H9 (cell line): Measurements from ENCODE around the gene EHBP1L1. TPM values are rescaled to one million over a fixed set of nuclear protein-coding genes. Genes with fewer than 3 reads are reported as not detected.

Source experiments
- DNase-seq: peaks from one replicate; pipeline ENCODE4 v3.0.0-alpha.2; 2017
- H2AFZ ChIP-seq: one replicate; pipeline ENCODE4 v1.6.1; 2013; ENCODE audit warnings: mild to moderate bottlenecking, low read length, control low read depth, moderate library complexity
- H2AK5ac ChIP-seq: 2 replicates; pipeline ENCODE4 v1.6.1; 2013; ENCODE audit warnings: low read length, control low read depth, mixed read lengths; ENCODE audit not compliant: insufficient read length
- H2BK120ac ChIP-seq: one replicate; pipeline ENCODE4 v1.6.1; 2013; ENCODE audit warnings: low read depth, mild to moderate bottlenecking, low read length, control low read depth, inconsistent platforms; ENCODE audit not compliant: poor library complexity, severe bottlenecking
- H2BK12ac ChIP-seq: 2 replicates; pipeline ENCODE4 v1.6.1; 2013; ENCODE audit warnings: low read length, control low read depth, mixed read lengths, low read depth; ENCODE audit not compliant: insufficient read length
- H2BK15ac ChIP-seq: 2 replicates; pipeline ENCODE4 v1.6.1; 2013; ENCODE audit warnings: low read depth, low read length, control low read depth
- H2BK20ac ChIP-seq: one replicate; pipeline ENCODE4 v1.6.1; 2013; ENCODE audit warnings: low read depth, mild to moderate bottlenecking, low read length, control low read depth, inconsistent platforms; ENCODE audit not compliant: poor library complexity, severe bottlenecking
- H2BK5ac ChIP-seq: 2 replicates; pipeline ENCODE4 v1.6.1; 2013; ENCODE audit warnings: low read length, control low read depth, mixed read lengths; ENCODE audit not compliant: insufficient read length
- H3K14ac ChIP-seq: 2 replicates; pipeline ENCODE4 v1.6.1; 2013; ENCODE audit warnings: low read length, control low read depth; ENCODE audit not compliant: insufficient read depth
- H3K18ac ChIP-seq: 2 replicates; pipeline ENCODE4 v1.6.1; 2013; ENCODE audit warnings: low read depth, mild to moderate bottlenecking, mixed read lengths, low read length, control low read depth; ENCODE audit not compliant: insufficient read length
- H3K23ac ChIP-seq: 2 replicates; pipeline ENCODE4 v1.6.1; 2013; ENCODE audit warnings: low read length, control low read depth, mixed read lengths, low read depth; ENCODE audit not compliant: insufficient read length
- H3K23me2 ChIP-seq: 2 replicates; pipeline ENCODE4 v1.6.1; 2013; ENCODE audit warnings: low read depth, mild to moderate bottlenecking, mixed read lengths, low read length, control low read depth; ENCODE audit not compliant: insufficient read length, poor library complexity, severe bottlenecking
- H3K27ac ChIP-seq: 2 replicates; pipeline ENCODE4 v1.5.1; 2013; ENCODE audit warnings: low read length, control low read depth, mixed read lengths, low read depth; ENCODE audit not compliant: insufficient read length
- H3K27me3 ChIP-seq: 2 replicates; pipeline ENCODE4 v1.6.1; 2013; ENCODE audit warnings: low read length, control low read depth, inconsistent platforms; ENCODE audit not compliant: insufficient read depth
- H3K4ac ChIP-seq: 2 replicates; pipeline ENCODE4 v1.6.1; 2013; ENCODE audit warnings: low read depth, mild to moderate bottlenecking, control low read depth, inconsistent platforms, low read length, moderate library complexity
- H3K4me1 ChIP-seq: 2 replicates; pipeline ENCODE4 v1.6.1; 2013; ENCODE audit warnings: low read length, control low read depth, inconsistent platforms; ENCODE audit not compliant: insufficient read depth
- H3K4me2 ChIP-seq: 2 replicates; pipeline ENCODE4 v1.6.1; 2013; ENCODE audit warnings: low read length, control low read depth, mixed read lengths; ENCODE audit not compliant: insufficient read length, insufficient read depth
- H3K56ac ChIP-seq: 2 replicates; pipeline ENCODE4 v1.6.1; 2013; ENCODE audit warnings: low read depth, mild to moderate bottlenecking, mixed read lengths, low read length, control low read depth; ENCODE audit not compliant: insufficient read length
- H3K79me1 ChIP-seq: 2 replicates; pipeline ENCODE4 v1.6.1; 2013; ENCODE audit warnings: low read depth, mild to moderate bottlenecking, moderate library complexity, low read length, control low read depth, inconsistent platforms; ENCODE audit not compliant: insufficient read depth, poor library complexity, severe bottlenecking
- H3K79me2 ChIP-seq: 2 replicates; pipeline ENCODE4 v1.6.1; 2013; ENCODE audit warnings: low read length, control low read depth, inconsistent platforms; ENCODE audit not compliant: insufficient read depth
- H3K9ac ChIP-seq: 2 replicates; pipeline ENCODE4 v1.6.1; 2013; ENCODE audit warnings: low read length, control low read depth, mixed read lengths; ENCODE audit not compliant: insufficient read length; ENCODE audit errors: extremely low read depth
- H3K9me3 ChIP-seq: one replicate; pipeline ENCODE4 v1.6.1; 2013; ENCODE audit warnings: low read depth, low read length, inconsistent platforms; ENCODE audit not compliant: control insufficient read depth
- H3T11ph ChIP-seq: one replicate; pipeline ENCODE4 v1.6.1; 2013; ENCODE audit warnings: mild to moderate bottlenecking, low read length, control low read depth, inconsistent platforms
- H4K20me1 ChIP-seq: one replicate; pipeline ENCODE4 v1.6.1; 2013; ENCODE audit not compliant: control insufficient read depth, insufficient read length, insufficient read depth
- H4K5ac ChIP-seq: 2 replicates; pipeline ENCODE4 v1.6.1; 2013; ENCODE audit warnings: low read depth, mild to moderate bottlenecking, mixed read lengths, low read length, control low read depth; ENCODE audit not compliant: insufficient read length
- H4K8ac ChIP-seq: replicated peaks from 2 replicates; pipeline ENCODE4 v1.6.1; 2013; ENCODE audit warnings: low read length, control low read depth, mixed read lengths, low read depth; ENCODE audit not compliant: insufficient read length
- H4K91ac ChIP-seq: 2 replicates; pipeline ENCODE4 v1.6.1; 2013; ENCODE audit warnings: low read depth, mild to moderate bottlenecking, moderate library complexity, mixed read lengths, low read length, control low read depth; ENCODE audit not compliant: insufficient read length
- H3K27ac Mint-ChIP-seq, 3 experiments: 2 replicates in 2 of 3; 3 replicates in 1 of 3; pipeline ENCODE4 v1.8.0; 2020 to 2021; ENCODE audit warnings: mixed read lengths in 3 of 3, mild to moderate bottlenecking in 1 of 3, moderate library complexity in 1 of 3
- H3K27me3 Mint-ChIP-seq: 2 replicates; pipeline ENCODE4 v1.8.0; 2021; ENCODE audit warnings: low read depth, mild to moderate bottlenecking, moderate library complexity, mixed read lengths
- H3K36me3 Mint-ChIP-seq, 3 experiments: 2 replicates in 2 of 3; 3 replicates in 1 of 3; pipeline ENCODE4 v1.8.0; 2020 to 2021; ENCODE audit warnings: low read depth in 3 of 3, mixed read lengths in 3 of 3; ENCODE audit not compliant: insufficient read depth in 1 of 3
- H3K4me1 Mint-ChIP-seq, 2 experiments: 2 replicates each; pipeline ENCODE4 v1.8.0; 2020; ENCODE audit warnings: mixed read lengths in 2 of 2
- H3K4me3 Mint-ChIP-seq, 2 experiments: 2 replicates in 1 of 2; 3 replicates in 1 of 2; pipeline ENCODE4 v1.8.0; 2020 to 2021; ENCODE audit warnings: mild to moderate bottlenecking in 2 of 2, mixed read lengths in 2 of 2, moderate library complexity in 1 of 2
- H3K9me3 Mint-ChIP-seq, 2 experiments: 2 replicates in 1 of 2; 3 replicates in 1 of 2; pipeline ENCODE4 v1.8.0; 2020; ENCODE audit warnings: mild to moderate bottlenecking in 2 of 2, mixed read lengths in 2 of 2, moderate library complexity in 1 of 2
- CTCF ChIP-seq: fragments of 200-600 bp; sonication (generic); conservative IDR thresholded peaks from 3 replicates; pipeline ENCODE4 v1.8.0; 2021; ENCODE audit warnings: antibody characterized with exemption, mild to moderate bottlenecking
- WGBS: extraction: QIAGEN DNeasy Blood & Tissue Kit; methylation state at CpG from one replicate; pipeline ENCODE4 v1.1.7; 2013; ENCODE audit warnings: missing lambda C conversion rate, low lambda C conversion rate, mixed read lengths; ENCODE audit not compliant: insufficient read length; ENCODE audit errors: extremely low coverage; 5-methylcytosine and 5-hydroxymethylcytosine counted together
- total RNA-seq: library from RNA; stranded (reverse); gene quantifications from 2 replicates; pipeline ENCODE4 v1.2.1, GENCODE V29; 2021

EHBP1L1 gene
- total RNA-seq, 1 experiment from 2014 or later, result 13.8 TPM

GRCh38 chr11:65565624-65566453, 10.0 kb upstream of the EHBP1L1 start:
- no peak overlapping the region for H3K4me3 Mint-ChIP-seq

More at GRCh38 chr11:65565624-65566453, 10.0 kb upstream of the EHBP1L1 start:
- Histone ChIP-seq H3K79me2 (no peaks in the 10 kb centered on the region; the same call in 1 of the 2 replicates), H2BK5ac (no peak overlapping the region), H3K9me3 (no peaks in the 10 kb centered on the region), H2AK5ac (no peak overlapping the region), H2BK20ac (no peak overlapping the region), H3K56ac (no peak overlapping the region), H3T11ph (no peak overlapping the region), H3K23me2 (peaks cover 14% of the 10 kb centered on the region), H2BK120ac (no peak overlapping the region), H3K27ac (no peak overlapping the region), H2AFZ (no peak overlapping the region), H2BK15ac (no peak overlapping the region), H4K8ac (no peak overlapping the region), H3K27me3 (no peaks in the 10 kb centered on the region; the same call in 1 of the 2 replicates), H2BK12ac (no peak overlapping the region), H3K79me1 (peaks cover 2% of the 10 kb centered on the region), H3K4me2 (no peak overlapping the region), H3K9ac (no peak overlapping the region), H4K5ac (no peak overlapping the region), H3K4ac (no peak overlapping the region), H3K23ac (no peak overlapping the region), H3K4me1 (no peaks in the 10 kb centered on the region), H4K20me1 (no peaks in the 10 kb centered on the region), H3K18ac (no peak overlapping the region), H3K14ac (no peak overlapping the region), H4K91ac (no peak overlapping the region)
- peaks cover 17 to 27% of the 10 kb centered on the region in 2 experiments for H3K4me1 Mint-ChIP-seq
- no peak for TF ChIP-seq CTCF
- DNase-seq, result no peak
- peaks cover 3 to 8% (median 5%) of the 10 kb centered on the region in 3 experiments; a peak in 5 of 7 replicates for H3K36me3 Mint-ChIP-seq
- no peak overlapping the region for H3K27ac Mint-ChIP-seq
- no CpG with 5 or more reads among the region's 7 CpGs for WGBS
- no peaks in the 10 kb centered on the region; a peak in 1 of 5 replicates for H3K9me3 Mint-ChIP-seq
- peaks cover 7% of the 10 kb centered on the region for H3K27me3 Mint-ChIP-seq
